HepG2 (cell line): ENCODE results near the gene ZNF621.

ENCODE experiments used
- TAF15 ChIP-seq: fragments of 200-400 bp; formaldehyde crosslinking; IDR thresholded peaks from one replicate; pipeline ENCODE4 v1.6.1; 2018; ENCODE audit warnings: mild to moderate bottlenecking, low read depth, low read length; ENCODE audit not compliant: poor library complexity, severe bottlenecking
- ZNF180 ChIP-seq: sonication (generic); formaldehyde crosslinking; IDR thresholded peaks from 2 replicates; pipeline ENCODE4 v1.4.0; 2020; ENCODE audit warnings: low read depth, missing genetic modification reagents, borderline replicate concordance
- ZNF775 ChIP-seq: sonication (generic); formaldehyde crosslinking; IDR thresholded peaks from 2 replicates; pipeline ENCODE4 v1.4.0; 2020; ENCODE audit warnings: missing genetic modification reagents, mild to moderate bottlenecking, moderate library complexity, borderline replicate concordance
- TF ChIP-seq, protein P1 (sequence below): IDR thresholded peaks from 2 replicates; pipeline ENCODE4 v1.6.1; 2012; ENCODE audit warnings: inconsistent platforms

GRCh38 chr3:40477666-40478065 lies 47.1 kb upstream of the ZNF621 start:
- TF ChIP-seq ZNF180 (CRISPR knock-in tag) (no peak), TAF15 (no peak), ZNF775 (CRISPR knock-in tag) (no peak)
- TF ChIP-seq, protein P1, sequence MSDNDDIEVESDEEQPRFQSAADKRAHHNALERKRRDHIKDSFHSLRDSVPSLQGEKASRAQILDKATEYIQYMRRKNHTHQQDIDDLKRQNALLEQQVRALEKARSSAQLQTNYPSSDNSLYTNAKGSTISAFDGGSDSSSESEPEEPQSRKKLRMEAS = no peak
